GM19397 (cell line): ENCODE data around the gene LACC1.

Experiments used
- ATAC-seq: cut with Tn5 transposase; IDR thresholded peaks from one replicate; pipeline ENCODE4 v1.9.1; 2021; ENCODE audit warnings: mild to moderate bottlenecking, moderate library complexity; ENCODE audit not compliant: unreplicated experiment

Gene LACC1

DNA sequence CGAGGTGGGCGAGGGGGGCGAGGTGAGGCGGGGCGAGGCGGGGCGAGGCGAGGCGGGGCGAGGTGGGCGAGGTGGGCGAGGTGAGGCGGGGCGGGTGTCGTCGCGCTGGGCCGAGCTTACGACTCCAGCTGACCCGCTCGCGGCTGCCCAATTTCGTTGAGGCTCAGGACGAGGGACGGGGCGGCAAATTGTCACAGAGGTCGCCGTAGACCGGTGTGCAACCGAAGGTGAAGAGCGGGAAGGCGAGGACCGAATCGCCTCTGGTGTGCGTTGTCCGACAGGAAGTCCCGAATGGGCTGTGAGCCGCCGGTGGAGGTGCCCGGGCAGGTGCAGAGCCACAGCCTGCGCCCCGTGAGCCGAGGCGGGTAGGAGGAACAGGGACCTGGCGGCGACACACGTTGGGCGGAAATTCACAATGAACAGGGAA is at the start of gene LACC1:
TSS of gene LACC1 (plus strand) at position 150 of the 427 bp plus-strand sequence. CDS start 1,082 bp downstream, outside the sequence.
- ATAC-seq, result peak; percentile 44

DNA sequence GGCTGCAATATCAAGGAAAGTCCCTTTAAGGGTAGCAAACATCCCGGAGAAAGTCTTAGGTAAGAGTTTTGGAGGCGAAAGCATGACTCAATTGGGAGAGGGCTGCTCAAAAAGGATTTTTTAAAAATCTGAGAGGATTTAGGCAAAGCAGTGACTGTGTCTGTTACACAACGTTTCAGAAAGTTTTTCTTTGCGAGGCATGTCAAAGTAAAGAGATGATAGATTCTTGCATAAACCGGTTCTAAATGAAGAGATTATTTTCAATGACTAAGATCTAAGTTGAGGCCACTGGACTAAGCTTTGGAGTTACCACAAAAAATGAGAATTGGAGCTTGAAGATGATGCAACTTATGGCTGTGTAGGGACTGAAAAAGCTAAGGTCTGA is 49.2 kb upstream of the LACC1 start:
- no peak for ATAC-seq

DNA sequence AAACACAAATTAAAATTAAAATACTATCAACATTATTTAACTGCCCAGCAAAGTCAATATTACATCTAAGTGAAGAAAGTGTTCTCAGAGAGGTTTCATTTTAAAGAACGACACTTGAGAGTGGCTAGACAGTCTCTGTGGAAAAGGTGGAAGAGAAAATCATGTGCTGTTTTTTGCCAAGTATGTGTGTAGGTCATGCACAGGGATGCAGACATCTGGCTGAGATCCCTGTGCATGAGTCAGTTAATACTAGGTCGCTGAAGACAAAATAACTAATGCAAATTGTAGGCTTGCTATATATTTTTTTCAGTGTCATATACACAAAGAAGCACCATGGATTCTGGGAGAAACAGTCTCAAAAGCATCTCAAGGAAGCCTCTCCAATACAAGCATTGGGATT is 48.6 kb upstream of the LACC1 start:
- no peak for ATAC-seq

DNA sequence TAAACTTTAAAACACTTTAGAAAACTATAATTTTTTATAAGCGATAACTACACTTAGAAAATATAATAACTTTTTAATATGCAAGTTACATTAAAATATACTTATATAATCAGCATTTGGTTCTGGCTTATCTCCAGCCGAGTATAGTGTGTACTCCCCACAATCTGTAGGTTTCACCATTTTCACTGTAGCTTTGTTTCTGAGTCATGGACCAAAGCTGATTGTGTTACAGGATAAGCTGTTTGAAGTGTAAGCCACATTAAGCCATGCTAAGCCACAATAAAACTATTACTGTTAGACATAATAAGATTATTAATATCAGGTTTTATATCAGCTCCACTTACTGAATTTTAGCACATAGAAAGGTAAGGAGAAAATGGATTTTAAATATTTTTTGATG is 44.0 kb upstream of the LACC1 start:
- no peak for ATAC-seq

DNA sequence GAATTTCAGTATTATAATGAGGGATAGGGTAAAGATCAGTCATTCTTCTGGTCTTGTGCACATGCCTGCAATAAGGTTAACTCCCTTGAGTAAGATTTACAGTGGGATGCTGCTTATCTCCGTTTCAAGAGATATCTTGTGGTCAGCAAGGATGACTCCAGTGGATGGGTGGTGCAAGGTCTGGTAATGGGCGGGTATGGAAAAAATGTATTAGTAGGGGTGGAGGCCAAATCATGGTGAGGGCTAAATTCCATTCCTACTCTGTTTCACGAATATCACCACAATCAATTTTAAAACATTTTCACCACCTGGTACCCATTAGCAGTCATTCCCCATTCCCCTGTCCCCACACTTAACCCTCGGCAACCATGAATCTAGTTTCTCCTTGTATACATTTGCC is 40.8 kb upstream of the LACC1 start:
- no peak for ATAC-seq

GRCh38 chr13:43846496-43847158 is 33.1 kb upstream of the LACC1 start:
- ATAC-seq, result no peak

- no peak for ATAC-seq
Measured at GRCh38 chr13:43848001-43848649, 31.6 kb upstream of the LACC1 start.

DNA sequence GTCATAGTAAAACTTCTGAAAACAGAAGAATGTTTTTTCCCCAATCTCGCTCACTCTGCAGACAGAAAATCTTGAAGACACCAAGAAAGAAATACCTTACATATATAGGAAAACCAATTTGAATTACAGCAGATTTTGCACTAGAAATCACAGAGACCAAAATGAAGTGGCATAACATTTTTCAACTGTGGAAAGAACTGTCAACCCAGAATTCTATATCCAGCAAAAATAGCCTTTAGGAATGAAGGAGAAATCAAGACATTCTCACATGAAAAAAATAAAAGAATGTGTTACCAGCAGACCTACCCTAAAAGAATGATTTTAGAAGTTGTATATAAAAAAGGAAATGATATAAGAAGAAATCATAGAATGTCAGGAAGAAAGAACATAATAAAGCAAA is 28.8 kb upstream of the LACC1 start:
- no peak for ATAC-seq

- ATAC-seq, result no peak
Measured at GRCh38 chr13:43852923-43853404, 26.7 kb upstream of the LACC1 start.

DNA sequence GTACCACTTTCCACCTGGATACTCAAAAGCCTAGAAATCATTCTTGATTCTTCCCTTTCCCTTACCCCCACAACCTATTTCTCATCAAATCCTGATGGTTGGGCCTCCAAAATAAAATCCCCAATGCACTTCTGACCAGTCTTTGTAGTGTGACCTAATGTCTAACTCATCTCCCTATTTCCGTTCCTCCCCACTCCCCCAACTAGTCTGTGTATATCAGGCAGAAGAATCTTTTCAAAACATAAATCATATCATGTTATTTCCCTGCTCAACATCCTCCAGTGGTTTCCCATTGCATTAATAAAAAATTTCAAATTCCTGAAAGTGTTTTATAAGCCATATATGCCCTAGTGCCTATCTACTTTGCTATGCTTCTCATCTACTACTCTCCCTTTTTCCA is 17.8 kb upstream of the LACC1 start:
- ATAC-seq, result no peak

DNA sequence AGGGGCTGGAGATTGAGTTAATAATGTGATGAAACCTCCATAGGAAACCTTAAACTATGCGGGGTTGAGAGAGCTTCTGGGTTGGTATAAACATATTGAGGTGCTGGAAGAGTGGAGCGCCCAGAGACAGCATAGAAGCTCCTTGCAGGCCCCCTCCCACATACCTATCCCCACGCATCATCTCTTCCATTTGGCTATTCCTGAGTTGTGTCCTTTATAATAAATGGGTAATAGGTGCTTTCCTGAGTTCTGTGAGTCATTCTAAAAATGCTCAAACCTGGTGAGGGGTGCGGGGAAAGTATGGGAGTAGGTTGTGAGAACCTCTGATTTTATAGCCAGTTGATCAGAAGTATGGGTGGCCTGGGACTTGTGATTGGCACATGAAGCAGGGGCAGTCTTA is 14.8 kb upstream of the LACC1 start:
- ATAC-seq, result no peak

GRCh38 chr13:43865892-43866291 is 13.8 kb upstream of the LACC1 start:
- no peak for ATAC-seq

GRCh38 chr13:43872181-43872580 is 7.5 kb upstream of the LACC1 start:
- no peak for ATAC-seq

GRCh38 chr13:43874504-43875092 is 5.1 kb upstream of the LACC1 start:
- ATAC-seq, result no peak

DNA sequence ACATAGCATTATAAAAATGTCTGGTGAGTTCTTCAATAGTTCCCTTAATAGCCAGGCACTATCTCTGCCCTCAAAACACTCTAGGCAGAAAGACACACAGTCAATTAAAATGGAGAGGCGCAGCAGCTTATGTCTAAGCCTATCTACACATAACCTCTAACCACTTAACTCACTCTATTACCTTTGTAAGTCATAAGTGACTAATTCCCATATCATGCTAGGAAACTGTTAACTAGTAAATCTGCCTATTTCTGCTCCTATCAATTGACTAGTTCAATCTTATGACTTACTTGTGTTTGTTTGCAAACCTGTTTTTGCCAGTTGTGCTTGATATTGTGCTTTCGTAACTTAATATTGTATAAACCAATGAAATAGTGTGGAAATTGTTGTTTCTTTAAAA is 3.3 kb upstream of the LACC1 start:
- no peak for ATAC-seq

GRCh38 chr13:43877326-43877725 is 2.4 kb upstream of the LACC1 start:
- no peak for ATAC-seq

DNA sequence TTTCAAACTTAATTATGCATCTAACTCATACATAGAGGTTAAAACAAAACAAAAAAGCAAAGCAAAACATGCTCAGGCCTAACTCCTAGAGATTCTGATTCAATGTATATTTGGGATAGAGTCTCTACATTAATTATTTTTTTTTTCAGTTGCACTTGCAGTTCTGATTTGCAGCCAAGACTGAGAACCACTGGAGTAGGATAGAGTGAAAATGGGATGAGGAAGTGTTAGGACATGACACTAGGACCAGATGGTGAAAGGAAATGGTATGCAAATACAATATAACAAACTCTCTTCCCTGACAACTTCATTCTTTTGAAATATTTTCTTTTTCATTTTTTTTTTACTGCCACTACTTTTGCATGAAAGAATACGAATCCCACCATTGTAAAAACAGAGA is 1.9 kb upstream of the LACC1 start:
- no peak for ATAC-seq

DNA sequence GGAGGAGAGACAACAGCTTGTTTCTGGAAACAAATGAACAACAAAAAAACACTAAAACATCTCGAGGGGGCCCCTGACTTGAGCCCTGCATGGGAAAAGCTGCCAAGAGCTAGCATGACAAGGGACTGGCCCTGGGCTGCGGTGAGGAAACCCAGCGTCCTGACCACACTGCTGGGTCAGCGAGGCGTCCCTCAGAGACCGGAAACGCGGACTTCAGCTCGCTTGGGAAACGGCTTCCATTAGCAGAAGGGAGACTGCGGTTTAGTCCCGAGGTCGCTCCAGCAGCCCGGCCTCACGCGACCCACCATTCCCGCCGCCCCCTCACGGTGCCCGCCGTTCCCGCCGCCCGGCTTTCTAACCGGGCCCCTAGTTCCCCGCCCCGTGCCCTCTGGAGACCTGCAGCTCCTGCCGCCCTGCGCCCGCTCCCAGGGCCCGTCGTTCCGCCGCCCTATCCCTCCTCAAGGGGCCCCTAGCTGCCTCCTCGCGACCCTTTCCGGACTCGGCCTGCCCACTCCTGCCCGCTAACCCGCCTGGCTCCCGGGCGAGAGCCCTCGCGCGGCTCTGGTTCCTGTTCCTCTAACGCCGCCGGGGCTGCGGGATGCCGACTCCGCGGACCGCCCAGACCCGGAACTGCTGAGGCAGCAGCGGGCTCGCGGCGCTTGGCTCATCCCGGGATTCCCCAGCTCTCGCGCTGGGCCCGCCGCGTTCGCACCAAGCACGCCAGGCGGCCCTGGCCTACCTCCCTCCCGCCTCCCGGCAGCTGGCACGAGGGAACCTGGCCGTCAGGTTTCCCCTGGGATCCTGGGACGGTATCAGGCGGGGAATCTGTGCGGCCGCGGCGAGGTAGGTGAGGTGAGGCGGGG is 581 bp upstream of the LACC1 start, which contains the start of gene CCDC122:
TSS of gene CCDC122 (minus strand) at position 849 of the 863 bp plus-strand sequence. CDS start 10,364 bp downstream, outside the sequence.
- ATAC-seq, result peak; percentile 77

DNA sequence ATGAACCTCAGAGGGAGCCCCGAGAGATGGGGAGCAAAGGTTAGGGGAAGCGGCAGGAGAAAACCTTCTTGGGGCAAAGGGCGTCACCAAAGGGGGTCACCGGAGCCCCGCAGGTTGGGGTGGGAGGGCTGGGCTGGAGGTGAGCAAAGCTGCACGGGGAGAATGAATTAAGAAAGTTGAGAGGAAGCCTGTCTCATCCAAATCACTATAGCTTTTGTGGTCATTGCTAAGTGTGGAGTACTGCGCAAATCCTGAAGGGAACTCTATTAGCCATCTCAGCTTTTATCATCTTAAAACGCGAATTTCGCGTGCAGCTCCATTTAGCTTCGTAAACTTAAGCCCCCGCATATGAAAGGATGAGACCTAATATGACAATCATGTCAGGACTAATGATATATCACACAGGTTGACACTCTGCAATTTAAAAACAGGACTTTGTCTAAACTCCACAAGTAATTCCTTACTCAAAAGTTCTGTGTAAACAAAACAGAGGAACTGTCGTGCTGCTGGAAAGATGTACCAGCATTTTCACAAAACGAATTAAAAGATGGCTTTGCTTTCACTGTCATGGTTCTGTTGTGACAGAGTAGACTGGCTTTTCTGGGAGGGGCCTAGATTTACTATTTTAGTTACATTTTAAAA is 631 bp downstream of the LACC1 start:
- no peak for ATAC-seq

DNA sequence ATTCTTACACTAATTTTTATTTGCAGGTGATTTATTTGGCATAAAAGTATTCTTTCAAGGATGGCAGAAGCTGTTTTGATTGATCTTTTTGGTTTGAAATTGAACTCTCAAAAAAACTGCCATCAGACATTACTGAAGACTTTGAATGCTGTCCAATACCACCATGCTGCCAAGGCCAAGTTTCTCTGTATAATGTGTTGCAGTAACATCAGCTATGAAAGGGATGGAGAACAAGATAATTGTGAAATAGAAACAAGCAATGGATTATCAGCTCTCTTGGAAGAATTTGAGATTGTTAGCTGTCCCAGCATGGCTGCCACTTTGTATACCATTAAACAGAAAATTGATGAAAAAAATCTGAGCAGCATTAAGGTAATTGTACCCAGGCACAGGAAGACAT is 1.2 kb downstream of the LACC1 start:
- no peak for ATAC-seq

- ATAC-seq, result no peak
Measured at GRCh38 chr13:43881580-43881979, 1.9 kb downstream of the LACC1 start.
